GM12892 (cell line): ENCODE measurements around the gene GDF10.

Experiments
- POLR2A ChIP-seq: IDR thresholded peaks from 2 replicates; pipeline ENCODE4 v1.6.1; 2011; ENCODE audit warnings: low read depth, low read length, control low read depth
- POLR2AphosphoS5 ChIP-seq: IDR thresholded peaks from 2 replicates; pipeline ENCODE4 v1.6.1; 2011; ENCODE audit warnings: low read depth, low read length, control low read depth

DNA sequence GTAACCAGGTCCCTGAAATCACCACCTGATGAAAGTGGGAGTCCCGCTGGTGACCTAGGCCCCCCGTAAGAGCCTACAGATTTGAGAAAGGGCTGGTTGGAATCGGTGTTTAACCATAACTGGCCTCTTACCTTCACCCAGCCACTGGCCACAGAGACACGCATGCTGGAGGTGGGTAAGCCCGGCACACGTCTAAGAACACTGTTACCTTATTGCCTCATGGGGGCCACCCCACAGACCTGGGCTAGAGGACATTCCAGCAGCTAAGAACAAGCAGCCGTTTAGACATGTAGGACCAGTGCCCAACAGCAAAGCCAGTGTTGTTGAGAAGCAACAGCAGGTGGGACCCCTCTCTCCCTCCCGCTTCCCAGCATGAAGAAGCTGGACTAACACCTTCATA lies 19.8 kb downstream of the GDF10 start:
- TF ChIP-seq POLR2A (no peak), POLR2AphosphoS5 (no peak)
